HG03064 (cell line): ENCODE measurements around the gene NHSL1.

ENCODE experiments used
- ATAC-seq: cut with Tn5 transposase; IDR thresholded peaks from one replicate; pipeline ENCODE4 v1.9.1; 2021; ENCODE audit warnings: low read depth; ENCODE audit not compliant: unreplicated experiment

Gene NHSL1

GRCh38 chr6:138382498-138383265 lies 116.6 kb downstream of the NHSL1 start:
- no peak for ATAC-seq

GRCh38 chr6:138378463-138378862 lies 120.8 kb downstream of the NHSL1 start:
- ATAC-seq: no peak

DNA sequence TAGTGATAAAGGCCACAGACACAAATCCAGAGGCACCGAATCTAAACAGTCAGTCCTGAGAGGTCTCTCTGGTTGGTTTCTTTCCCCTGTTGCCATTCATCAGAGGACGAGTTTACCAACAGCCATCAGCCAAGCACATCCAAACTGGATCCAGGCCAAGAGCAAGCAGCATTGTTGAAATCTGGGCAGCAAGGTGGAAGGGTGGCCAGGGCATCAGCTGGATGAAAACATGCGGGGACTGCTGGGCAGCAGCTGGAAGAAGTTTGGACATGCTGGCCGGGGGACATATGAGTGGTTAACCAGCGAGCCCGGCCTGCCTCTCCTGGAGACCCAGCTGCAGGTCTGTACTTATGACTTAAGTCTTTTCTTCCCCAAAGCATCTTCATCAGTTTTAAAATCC lies 121.5 kb downstream of the NHSL1 start, which contains the start of gene SMIM28:
Gene SMIM28 (plus strand): TSS at position 62 of the 400 bp plus-strand sequence. CDS start 168 bp downstream, at position 230.
- ATAC-seq: no peak

DNA sequence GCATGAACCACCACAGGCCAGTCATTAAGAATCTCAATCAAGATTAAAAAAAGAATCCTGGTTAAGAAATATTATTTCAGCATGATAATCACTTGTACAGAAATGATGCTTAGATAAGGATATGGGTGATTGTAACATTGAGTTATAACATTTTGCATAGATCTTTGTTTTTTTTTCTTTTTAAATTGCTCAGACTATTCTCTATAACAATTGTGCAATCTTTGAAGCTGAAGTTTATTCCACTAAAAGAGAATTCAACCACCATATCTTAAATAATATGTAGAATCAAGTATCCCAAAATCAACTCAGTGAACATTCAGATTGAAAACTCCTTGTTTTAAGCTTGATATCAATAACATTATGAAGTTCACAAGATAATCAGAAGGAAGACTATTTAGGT lies 122.3 kb downstream of the NHSL1 start:
- no peak for ATAC-seq

- ATAC-seq: no peak
Measured at GRCh38 chr6:138374815-138375214, 124.5 kb downstream of the NHSL1 start.

DNA sequence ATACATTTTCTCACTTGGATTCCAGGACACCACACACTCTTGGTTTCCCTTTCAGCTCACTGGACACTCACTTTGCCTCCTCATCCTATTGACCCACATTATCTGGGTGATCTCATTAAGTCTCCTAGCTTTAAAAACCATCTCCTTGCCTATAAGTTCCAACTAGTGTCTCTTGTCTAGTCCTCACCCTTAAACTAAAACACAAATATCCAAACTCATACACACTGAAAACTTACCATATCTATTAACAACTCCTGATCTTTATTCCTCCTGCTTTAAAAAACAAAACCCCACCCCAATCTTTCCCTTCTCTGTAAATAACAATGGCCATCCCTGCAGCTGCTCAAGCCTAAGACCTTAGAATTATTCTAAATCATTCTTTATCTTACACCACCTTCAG lies 125.1 kb downstream of the NHSL1 start:
- ATAC-seq: no peak

DNA sequence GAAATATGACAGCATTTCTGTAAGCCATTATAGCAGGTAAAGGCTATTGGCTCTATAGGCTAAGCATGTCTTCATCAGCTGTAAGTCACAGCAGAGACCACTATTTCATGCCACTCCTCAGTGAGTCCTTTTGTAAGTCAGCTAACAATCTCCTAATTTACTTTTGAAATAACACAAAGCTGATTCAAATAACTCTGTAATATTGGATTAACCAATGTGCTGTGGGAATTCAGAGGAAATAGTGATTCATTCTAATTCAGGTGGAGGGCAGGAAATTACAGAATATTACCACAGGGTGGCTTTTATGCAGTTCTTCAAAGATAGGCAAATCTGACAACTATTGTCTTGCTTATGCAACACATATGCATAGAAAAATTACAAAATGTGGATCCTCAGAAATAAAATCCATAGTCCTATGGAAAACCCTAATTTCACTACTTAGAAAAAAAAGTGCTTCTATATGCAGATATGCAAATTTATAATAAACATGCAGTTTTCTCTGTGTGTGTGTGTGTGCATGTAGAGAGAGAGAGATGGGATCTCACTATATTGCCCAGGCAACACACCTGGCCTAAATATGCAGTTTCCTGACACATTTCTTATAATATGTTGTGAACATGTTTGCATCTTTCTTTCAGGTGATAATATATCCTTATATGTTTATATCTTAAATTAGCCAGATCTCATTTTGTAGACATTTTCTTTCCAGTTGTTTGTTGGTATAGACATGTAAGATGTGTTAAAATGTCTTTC lies 126.4 kb downstream of the NHSL1 start:
- no peak for ATAC-seq
